BJ (cell line): ENCODE measurements around the gene LRRC8A. TPM values are rescaled to one million over a fixed set of nuclear protein-coding genes. Genes with fewer than 3 reads are reported as not detected.

ENCODE experiments used
- CTCF ChIA-PET: fragments of 350-600 bp; formaldehyde crosslinking; extraction: SDS; loops from one replicate; lab custom pipeline; 2021; ENCODE audit warnings: antibody characterized with exemption, inconsistent platforms; lab: Yijun Ruan, JAX
- POLR2A ChIA-PET: fragments of 300-600 bp; sonication (Branson Sonifier 250); formaldehyde crosslinking; extraction: SDS; loops from one replicate; lab custom pipeline; 2021; ENCODE audit warnings: antibody characterized with exemption; lab: Charles Lee
- DNase-seq: peaks from one replicate; pipeline ENCODE4 v3.0.0-alpha.2; 2011; ENCODE audit warnings: low read depth
- H3K27me3 ChIP-seq: 2 replicates; pipeline ENCODE4 v1.6.0; 2011; ENCODE audit warnings: low read length; ENCODE audit not compliant: control insufficient read depth, insufficient read depth
- H3K36me3 ChIP-seq: 2 replicates; pipeline ENCODE4 v1.5.1; 2011; ENCODE audit warnings: low read length; ENCODE audit not compliant: control insufficient read depth, insufficient read depth
- H3K4me3 ChIP-seq: 2 replicates; pipeline ENCODE4 v1.5.1; 2011; ENCODE audit warnings: low read depth, mild to moderate bottlenecking, control low read depth, low read length
- polyA plus RNA-seq: library from polyadenylated mRNA; depleted of rRNA; stranded (reverse); fragments of >200 nt; gene quantifications from 2 replicates; pipeline ENCODE4 v1.2.3, GENCODE V29; 2011
- TF ChIP-seq, protein P1 (sequence below): IDR thresholded peaks from 2 replicates; pipeline ENCODE4 v1.5.1; 2011; ENCODE audit warnings: low read depth, mild to moderate bottlenecking, control low read depth, inconsistent platforms, low read length, moderate library complexity; ENCODE audit not compliant: insufficient read depth

The LRRC8A gene
- polyA plus RNA-seq, 1 experiment = 56.2 TPM

DNA sequence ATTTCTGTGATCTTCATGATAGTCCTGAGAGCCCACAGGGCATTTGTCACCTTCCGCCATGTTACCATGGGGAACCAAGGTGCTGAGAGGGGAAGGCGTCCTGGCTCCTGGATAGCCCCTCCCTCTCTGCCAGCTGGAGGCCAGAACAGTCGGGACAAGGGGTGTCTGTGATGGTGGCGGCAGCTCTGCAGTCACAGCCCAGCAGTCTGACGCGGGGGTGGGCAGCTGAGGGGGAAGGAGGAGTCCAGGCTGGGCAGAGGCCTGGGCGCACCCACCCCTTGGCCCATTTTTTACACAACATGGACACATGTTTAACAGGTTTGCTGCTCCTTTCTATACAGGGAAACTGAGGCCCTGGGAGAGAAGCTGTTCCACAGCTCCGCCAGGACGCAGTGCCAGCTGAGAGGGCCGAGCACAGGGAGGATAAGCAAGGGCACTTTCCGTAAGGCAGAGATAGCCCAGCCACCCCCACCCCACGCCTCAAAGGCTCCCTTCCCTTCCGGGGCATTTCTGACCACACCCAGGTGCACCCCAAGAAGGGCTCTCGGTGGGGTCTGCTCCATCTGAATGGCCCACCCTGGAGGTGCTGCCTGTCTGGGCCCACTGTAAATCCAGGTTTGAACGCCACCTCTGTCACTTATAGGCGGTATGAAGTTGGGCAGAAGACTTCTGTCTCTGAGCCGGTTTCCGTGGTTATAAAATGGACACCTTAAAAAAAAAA lies 17.1 kb downstream of the LRRC8A start:
- TF ChIP-seq, protein P1, sequence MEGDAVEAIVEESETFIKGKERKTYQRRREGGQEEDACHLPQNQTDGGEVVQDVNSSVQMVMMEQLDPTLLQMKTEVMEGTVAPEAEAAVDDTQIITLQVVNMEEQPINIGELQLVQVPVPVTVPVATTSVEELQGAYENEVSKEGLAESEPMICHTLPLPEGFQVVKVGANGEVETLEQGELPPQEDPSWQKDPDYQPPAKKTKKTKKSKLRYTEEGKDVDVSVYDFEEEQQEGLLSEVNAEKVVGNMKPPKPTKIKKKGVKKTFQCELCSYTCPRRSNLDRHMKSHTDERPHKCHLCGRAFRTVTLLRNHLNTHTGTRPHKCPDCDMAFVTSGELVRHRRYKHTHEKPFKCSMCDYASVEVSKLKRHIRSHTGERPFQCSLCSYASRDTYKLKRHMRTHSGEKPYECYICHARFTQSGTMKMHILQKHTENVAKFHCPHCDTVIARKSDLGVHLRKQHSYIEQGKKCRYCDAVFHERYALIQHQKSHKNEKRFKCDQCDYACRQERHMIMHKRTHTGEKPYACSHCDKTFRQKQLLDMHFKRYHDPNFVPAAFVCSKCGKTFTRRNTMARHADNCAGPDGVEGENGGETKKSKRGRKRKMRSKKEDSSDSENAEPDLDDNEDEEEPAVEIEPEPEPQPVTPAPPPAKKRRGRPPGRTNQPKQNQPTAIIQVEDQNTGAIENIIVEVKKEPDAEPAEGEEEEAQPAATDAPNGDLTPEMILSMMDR = no peak
- no peak for DNase-seq
- no peak overlapping the region for H3K4me3 ChIP-seq
- H3K27me3 ChIP-seq = no peaks in the 10 kb centered on the region
- ChIA-PET CTCF (no interaction called here), POLR2A (no interaction called here)
- H3K36me3 ChIP-seq = peaks cover 15% of the 10 kb centered on the region

DNA sequence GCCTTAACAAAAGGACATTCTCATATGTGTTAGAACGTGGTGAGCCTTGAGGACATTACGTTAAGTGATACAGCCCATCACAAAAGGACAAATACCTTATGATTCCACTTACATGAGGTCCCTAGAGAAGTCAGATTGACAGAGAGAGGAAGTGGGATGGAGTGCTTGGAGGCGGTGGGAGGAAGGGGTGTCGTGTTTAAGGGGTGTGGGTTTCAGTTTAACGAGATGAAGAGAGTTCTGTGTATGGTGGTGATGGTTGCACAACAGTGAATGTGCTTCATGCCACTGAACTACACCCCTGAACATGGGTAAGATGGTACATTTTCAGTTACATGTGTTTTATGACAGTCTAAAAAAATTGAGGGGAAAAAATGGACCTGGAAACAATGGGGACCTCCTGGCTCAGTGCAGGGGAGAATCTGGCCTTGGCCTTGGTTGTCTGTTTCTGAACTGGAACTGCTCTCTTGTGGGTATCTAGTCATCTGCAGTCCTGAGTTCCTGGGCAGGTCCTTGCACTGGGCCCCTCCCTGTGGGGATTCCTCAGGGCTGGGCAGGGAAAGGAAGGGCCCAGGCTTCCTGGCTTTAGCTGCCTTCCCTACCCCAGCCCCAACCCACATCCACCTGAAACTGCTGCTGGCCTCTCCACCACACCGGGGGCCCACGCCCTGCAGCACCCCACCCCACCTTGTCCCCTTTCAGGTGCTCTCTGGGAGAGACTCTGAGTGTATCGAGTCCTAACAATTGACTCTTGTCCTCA lies 17.8 kb downstream of the LRRC8A start:
- no peak for DNase-seq
- H3K27me3 ChIP-seq = no peaks in the 10 kb centered on the region
- ChIA-PET POLR2A (no interaction called here), CTCF (interaction anchor here (0.9 to 1.4 kb wide), 2 partner anchors 22 to 36 kb away, joined by 3 read pairs; no protein-coding TSS in a partner anchor)
- no peak overlapping the region for H3K4me3 ChIP-seq
- TF ChIP-seq, protein P1 = no peak
- peaks cover 15% of the 10 kb centered on the region for H3K36me3 ChIP-seq

DNA sequence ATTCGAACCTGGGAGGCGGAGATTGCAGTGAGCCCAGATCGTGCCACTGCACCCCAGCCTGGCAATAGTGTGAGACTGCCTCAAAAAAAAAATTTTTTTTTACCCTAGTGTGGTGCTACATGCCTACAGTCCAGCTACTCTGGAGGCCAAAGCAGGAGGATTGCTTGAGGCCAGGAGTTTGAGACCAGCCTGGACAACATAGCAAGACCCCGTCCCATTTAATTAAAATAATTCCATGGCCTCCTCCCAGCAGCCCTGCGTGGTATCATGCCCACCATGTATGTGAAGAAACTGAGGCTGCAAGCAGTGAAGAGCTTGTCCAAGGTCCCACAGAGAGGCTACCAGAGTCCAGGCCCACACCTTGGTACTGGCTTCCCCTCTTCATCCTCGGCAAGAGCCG lies 19.4 kb downstream of the LRRC8A start:
- Histone ChIP-seq H3K27me3 (no peaks in the 10 kb centered on the region), H3K4me3 (no peak overlapping the region), H3K36me3 (peaks cover 14% of the 10 kb centered on the region)
- TF ChIP-seq, protein P1 = no peak
- DNase-seq = no peak
- POLR2A ChIA-PET = no interaction called here
- CTCF ChIA-PET = no interaction called here

DNA sequence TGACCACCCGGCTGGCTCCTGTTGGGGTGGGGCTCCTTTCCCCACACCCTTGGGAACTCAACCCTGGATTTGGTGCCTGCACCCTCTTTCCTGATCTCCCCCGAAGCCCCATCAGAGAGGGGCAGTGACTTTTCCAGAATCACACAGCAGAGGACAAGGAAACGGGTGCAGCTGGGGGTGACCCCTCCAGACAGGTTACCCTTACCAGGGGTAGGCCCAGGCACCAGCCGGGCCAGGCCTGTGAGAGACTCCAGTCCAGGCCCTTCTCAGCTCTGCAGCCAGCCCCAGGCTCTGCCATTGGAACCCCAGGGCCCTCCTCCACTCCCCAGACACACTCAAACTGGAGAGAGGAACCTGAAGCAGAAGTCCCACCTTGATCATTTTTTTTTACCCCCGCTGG lies 19.9 kb downstream of the LRRC8A start:
- Histone ChIP-seq H3K4me3 (no peak overlapping the region), H3K36me3 (peaks cover 14% of the 10 kb centered on the region), H3K27me3 (no peaks in the 10 kb centered on the region)
- ChIA-PET CTCF (no interaction called here), POLR2A (no interaction called here)
- no peak for DNase-seq
- TF ChIP-seq, protein P1 = no peak

DNA sequence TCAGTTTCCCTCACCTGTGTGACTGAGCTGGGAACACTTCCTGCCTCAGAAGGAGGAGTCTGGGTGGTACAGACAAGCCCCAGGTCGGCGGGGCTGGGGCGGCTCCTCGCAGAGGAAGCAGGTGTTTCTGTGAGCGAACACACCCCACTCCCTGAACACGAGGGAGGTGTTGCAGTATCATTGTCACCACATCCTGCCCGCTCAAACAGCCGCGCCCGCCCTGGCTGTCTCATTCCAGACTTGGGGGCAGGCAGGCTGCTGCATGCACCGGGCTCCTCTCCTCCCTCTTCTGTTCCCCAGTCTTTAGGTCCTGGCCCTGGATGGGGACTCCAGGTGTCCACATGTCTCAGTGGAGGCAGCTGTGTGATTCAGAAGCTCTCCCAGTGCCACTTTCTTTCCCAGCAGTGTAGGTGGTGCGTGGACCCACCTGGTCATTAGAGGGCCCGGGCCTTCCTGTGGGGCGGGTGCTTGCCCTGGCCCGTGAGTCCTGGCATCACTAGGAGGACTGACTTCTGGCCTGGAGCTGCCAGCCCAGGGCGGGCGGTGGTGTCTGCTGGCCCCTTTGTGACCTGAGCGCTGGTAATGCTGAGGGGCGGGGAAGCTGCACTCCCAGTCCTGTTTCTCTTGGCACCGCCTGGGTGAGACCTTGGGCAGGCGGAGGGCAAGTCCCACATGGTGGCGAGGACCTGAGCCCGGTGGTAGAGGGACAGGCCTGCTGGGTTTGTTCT lies 20.6 kb downstream of the LRRC8A start:
- Histone ChIP-seq H3K4me3 (no peak overlapping the region), H3K27me3 (no peaks in the 10 kb centered on the region), H3K36me3 (peaks cover 14% of the 10 kb centered on the region)
- TF ChIP-seq, protein P1 = no peak
- ChIA-PET POLR2A (no interaction called here), CTCF (no interaction called here)
- no peak for DNase-seq
